ENCODE results near the gene OXTR.

OXTR gene

GRCh38 chr3:8743021-8743601 lies 26.3 kb downstream of the OXTR start:
- TF ChIP-seq CTCF (IDR thresholded peaks at IDR 0.05; ENCODE audit: insufficient read depth, low read length, missing control alignments): no peak
- POLR2A ChIA-PET: no interaction called here
- CTCF ChIA-PET: interaction anchor here (1.2 to 8.2 kb wide), 2 partner anchors 10 to 80 kb away, joined by 3 to 45 read pairs; no protein-coding TSS in a partner anchor
- H3K4me3 ChIP-seq (ENCODE audit: low read depth, low read length): no peak overlapping the region
- no peak for DNase-seq (ENCODE audit: low read depth, low spot score)

GRCh38 chr3:8741581-8742261 lies 27.7 kb downstream of the OXTR start:
- no peak for DNase-seq (ENCODE audit: low read depth, low spot score)

GRCh38 chr3:8739757-8740504 lies 29.5 kb downstream of the OXTR start:
- CTCF ChIA-PET: interaction anchor here (0.6 to 8.2 kb wide), 4 partner anchors 27 to 77 kb away, joined by 3 to 45 read pairs (median 3); partner anchors contain the start of gene OXTR
- no peak overlapping the region for H3K4me3 ChIP-seq (ENCODE audit: low read depth, low read length)
- POLR2A ChIA-PET: no interaction called here
- DNase-seq (ENCODE audit: low read depth, low spot score): no peak
- TF ChIP-seq CTCF (IDR thresholded peaks at IDR 0.05; ENCODE audit: insufficient read depth, low read length, missing control alignments): no peak

More at GRCh38 chr3:8741581-8742261, 27.7 kb downstream of the OXTR start:
- ChIA-PET POLR2A (interaction anchor here (0.6 to 0.8 kb wide), 4 partner anchors 9 to 107 kb away, joined by 3 to 4 read pairs (median 4); partner anchors contain the start of gene OXTR), CTCF (interaction anchor here (1.0 to 8.2 kb wide), 3 partner anchors 13 to 79 kb away, joined by 3 to 45 read pairs (median 3); no protein-coding TSS in a partner anchor)
- peak overlapping the region; percentile 37 for H3K4me3 ChIP-seq (ENCODE audit: low read depth, low read length)
- no peak for TF ChIP-seq CTCF (IDR thresholded peaks at IDR 0.05; ENCODE audit: insufficient read depth, low read length, missing control alignments)

- H3K4me3 ChIP-seq (ENCODE audit: low read depth, low read length): no peak overlapping the region
- CTCF ChIA-PET: interaction anchor here (0.8 to 8.2 kb wide), 4 partner anchors 31 to 117 kb away, joined by 3 to 45 read pairs (median 3); partner anchors contain the start of gene OXTR
- TF ChIP-seq CTCF (IDR thresholded peaks at IDR 0.05; ENCODE audit: insufficient read depth, low read length, missing control alignments): no peak
- POLR2A ChIA-PET: no interaction called here
- DNase-seq (ENCODE audit: low read depth, low spot score): no peak
These were observed 30.8 kb downstream of the OXTR start for GRCh38 chr3:8738639-8739038.

- CTCF ChIA-PET: interaction anchor here (0.8 to 8.2 kb wide), 2 partner anchors 35 to 75 kb away, joined by 3 to 45 read pairs; no protein-coding TSS in a partner anchor
- POLR2A ChIA-PET: no interaction called here
- TF ChIP-seq CTCF (IDR thresholded peaks at IDR 0.05; ENCODE audit: insufficient read depth, low read length, missing control alignments): no peak
These were observed 31.6 kb downstream of the OXTR start for GRCh38 chr3:8737823-8738222.

More at GRCh38 chr3:8737823-8738222, 31.6 kb downstream of the OXTR start:
- H3K4me3 ChIP-seq (ENCODE audit: low read depth, low read length): no peak overlapping the region
- no peak for DNase-seq (ENCODE audit: low read depth, low spot score)

Data from AG04449 (cell line).